Colonic mucosa (tissue), 4 donors: ENCODE measurements around the gene CDH12. TPM values are rescaled to one million over a fixed set of nuclear protein-coding genes. Genes with fewer than 3 reads are reported as not detected.

Experiments used
- DNase-seq: peaks from one replicate; pipeline ENCODE4 v3.0.0-alpha.2; 2020
- H3K27ac ChIP-seq: fragments of 200-600 bp; one replicate; pipeline ENCODE4 v1.8.0; 2021
- H3K27me3 ChIP-seq: fragments of 200-600 bp; one replicate; pipeline ENCODE4 v1.8.0; 2021
- H3K36me3 ChIP-seq: fragments of 200-600 bp; one replicate; pipeline ENCODE4 v1.8.0; 2021
- H3K4me1 ChIP-seq: fragments of 200-600 bp; one replicate; pipeline ENCODE4 v1.8.0; 2021; ENCODE audit warnings: mild to moderate bottlenecking
- H3K4me3 ChIP-seq: fragments of 200-600 bp; one replicate; pipeline ENCODE4 v1.8.0; 2021
- H3K9ac ChIP-seq, 2 donors: one replicate each; pipeline ENCODE4 v1.7.0; 2013; ENCODE audit warnings: control low read depth in 2 of 2, low read depth in 2 of 2, low read length in 2 of 2
- H3K9me3 ChIP-seq: fragments of 200-600 bp; one replicate; pipeline ENCODE4 v1.8.0; 2021
- intact Hi-C: fragments of 100-400 bp; cut with DNase I; formaldehyde crosslinking; loops from one replicate; pipeline ENCODE4 v1.14.1; 2022
- total RNA-seq, 2 donors: library from RNA; stranded (reverse); fragmentation: NEBNext Ultra II Directional in 1 of 2; extraction: Animal tissue kit (Norgen Biotek cat#: 25700) in 1 of 2; gene quantifications; one replicate each; pipeline ENCODE4 v1.2.1, GENCODE V29; 2021
- TF ChIP-seq, protein P1 (sequence below): fragments of 200-600 bp; IDR thresholded peaks from one replicate; pipeline ENCODE4 v1.8.0; 2022; ENCODE audit warnings: antibody characterized with exemption, mild to moderate bottlenecking
- donor health status: healthy.
- donor health status: DM: no; HTN: no; CAD: no.
- donor health status: DM: no; HTN: no; CAD: no.

CDH12 gene
- total RNA-seq, 2 donors from 2014 or later, result not detected

DNA sequence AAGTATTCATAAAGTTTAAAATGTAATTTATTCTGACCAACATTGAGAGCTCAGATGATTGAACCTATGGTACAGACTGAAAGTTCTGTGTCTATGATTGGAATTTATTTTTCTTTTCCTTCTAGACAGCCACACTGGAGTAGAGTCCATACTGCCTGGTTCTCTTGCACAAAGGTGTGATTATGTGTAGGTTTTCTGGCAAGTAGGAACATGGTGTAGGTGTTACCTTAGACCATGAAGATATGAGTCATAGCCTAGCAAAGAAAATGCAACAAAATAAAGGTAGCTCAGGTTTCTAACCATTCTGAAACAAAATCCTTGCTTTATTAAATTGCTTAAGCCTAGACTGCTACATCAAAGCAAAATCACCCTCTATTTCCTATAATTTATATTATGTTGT, 143.4 kb downstream of the CDH12 start:
- H3K4me1 ChIP-seq, result no peaks in the 10 kb centered on the region
- no peaks in the 10 kb centered on the region for H3K9me3 ChIP-seq
- intact Hi-C loops, result no loop called here
- no peak overlapping the region for H3K9ac ChIP-seq
- TF ChIP-seq, protein P1, sequence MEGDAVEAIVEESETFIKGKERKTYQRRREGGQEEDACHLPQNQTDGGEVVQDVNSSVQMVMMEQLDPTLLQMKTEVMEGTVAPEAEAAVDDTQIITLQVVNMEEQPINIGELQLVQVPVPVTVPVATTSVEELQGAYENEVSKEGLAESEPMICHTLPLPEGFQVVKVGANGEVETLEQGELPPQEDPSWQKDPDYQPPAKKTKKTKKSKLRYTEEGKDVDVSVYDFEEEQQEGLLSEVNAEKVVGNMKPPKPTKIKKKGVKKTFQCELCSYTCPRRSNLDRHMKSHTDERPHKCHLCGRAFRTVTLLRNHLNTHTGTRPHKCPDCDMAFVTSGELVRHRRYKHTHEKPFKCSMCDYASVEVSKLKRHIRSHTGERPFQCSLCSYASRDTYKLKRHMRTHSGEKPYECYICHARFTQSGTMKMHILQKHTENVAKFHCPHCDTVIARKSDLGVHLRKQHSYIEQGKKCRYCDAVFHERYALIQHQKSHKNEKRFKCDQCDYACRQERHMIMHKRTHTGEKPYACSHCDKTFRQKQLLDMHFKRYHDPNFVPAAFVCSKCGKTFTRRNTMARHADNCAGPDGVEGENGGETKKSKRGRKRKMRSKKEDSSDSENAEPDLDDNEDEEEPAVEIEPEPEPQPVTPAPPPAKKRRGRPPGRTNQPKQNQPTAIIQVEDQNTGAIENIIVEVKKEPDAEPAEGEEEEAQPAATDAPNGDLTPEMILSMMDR, result no peak
- H3K36me3 ChIP-seq, result no peaks in the 10 kb centered on the region
- H3K27ac ChIP-seq, result no peak overlapping the region
- no peaks in the 10 kb centered on the region for H3K27me3 ChIP-seq
- no peak for DNase-seq
- H3K4me3 ChIP-seq, result no peak overlapping the region

DNA sequence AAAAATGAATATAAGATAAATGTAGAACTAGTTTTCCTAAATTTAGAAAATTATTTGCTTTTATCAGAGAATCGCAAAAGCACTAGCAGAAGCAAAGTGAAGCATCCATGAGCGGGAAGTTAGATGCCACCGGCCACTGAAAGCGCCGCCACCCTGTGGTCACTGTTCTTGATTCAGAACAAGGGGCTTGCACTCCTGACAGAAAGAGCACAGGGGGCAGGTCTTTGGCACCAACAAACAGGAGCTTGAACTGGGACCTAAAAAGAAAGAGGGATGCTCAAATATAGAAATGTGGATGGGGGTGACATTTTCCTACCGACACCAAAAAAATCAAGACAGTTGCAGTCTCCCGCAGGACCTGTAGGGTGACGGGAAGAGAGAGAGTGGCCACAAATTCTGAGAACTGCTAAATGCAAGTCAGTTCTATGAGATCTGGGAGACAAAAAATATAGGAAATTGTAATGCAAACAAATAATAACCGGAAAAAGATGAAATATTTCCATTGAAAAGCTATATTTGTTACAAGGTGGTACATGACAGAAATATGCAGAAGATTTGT, 144.3 kb downstream of the CDH12 start:
- no peak for DNase-seq
- no peak overlapping the region for H3K9ac ChIP-seq
- intact Hi-C loops, result no loop called here

DNA sequence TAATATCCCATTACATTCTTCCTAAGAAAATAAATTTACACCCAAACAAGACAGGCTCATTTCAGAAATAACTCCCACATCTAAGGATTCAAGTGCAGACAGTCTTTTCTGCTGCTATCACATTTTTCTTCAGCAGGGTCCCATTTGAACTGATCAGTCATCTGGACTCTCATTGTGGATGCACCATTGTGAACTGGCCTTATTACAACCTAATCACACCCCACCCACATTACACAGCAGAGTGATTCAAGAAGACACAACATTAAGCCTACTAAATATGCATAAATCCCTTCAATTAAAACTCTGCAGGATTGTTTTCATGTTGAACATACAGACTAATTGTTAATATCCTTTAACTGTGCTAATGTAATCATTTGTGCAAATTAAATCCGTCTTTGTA, 146.2 kb downstream of the CDH12 start:
- intact Hi-C loops, result no loop called here
- Histone ChIP-seq H3K4me3 (no peak overlapping the region), H3K9me3 (no peaks in the 10 kb centered on the region), H3K27me3 (no peaks in the 10 kb centered on the region), H3K9ac (no peak overlapping the region), H3K27ac (no peak overlapping the region), H3K36me3 (no peaks in the 10 kb centered on the region), H3K4me1 (no peaks in the 10 kb centered on the region)
- DNase-seq, result no peak
- TF ChIP-seq, protein P1, result no peak

More for the DNA sequence above, 144.3 kb downstream of the CDH12 start:
- no peaks in the 10 kb centered on the region for H3K4me1 ChIP-seq
- no peaks in the 10 kb centered on the region for H3K27me3 ChIP-seq
- H3K4me3 ChIP-seq, result no peak overlapping the region
- H3K27ac ChIP-seq, result no peak overlapping the region
- TF ChIP-seq, protein P1, result no peak
- no peaks in the 10 kb centered on the region for H3K9me3 ChIP-seq
- H3K36me3 ChIP-seq, result no peaks in the 10 kb centered on the region

DNA sequence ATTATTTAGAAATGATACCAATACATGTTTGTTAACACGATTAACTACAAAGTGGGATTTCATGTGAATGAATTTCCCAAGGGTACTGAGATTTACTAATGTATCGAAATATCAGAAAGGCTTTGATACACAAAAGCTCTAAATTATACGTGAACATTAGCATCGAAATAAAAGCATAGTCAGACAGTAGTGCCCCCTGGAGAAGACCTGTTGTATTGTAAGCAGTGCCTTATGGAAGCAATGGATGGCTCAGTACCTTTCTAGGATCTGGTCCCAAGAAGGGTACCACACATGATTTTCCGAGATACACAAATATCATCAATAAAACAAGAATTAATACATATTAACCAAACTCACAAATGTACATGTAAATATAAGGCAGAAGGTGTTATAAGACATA, 153.8 kb downstream of the CDH12 start:
- H3K9me3 ChIP-seq, result no peaks in the 10 kb centered on the region
- TF ChIP-seq, protein P1, result no peak
- H3K9ac ChIP-seq, result no peak overlapping the region
- intact Hi-C loops, result no loop called here
- no peak overlapping the region for H3K27ac ChIP-seq
- DNase-seq, result no peak
- H3K27me3 ChIP-seq, result no peaks in the 10 kb centered on the region
- no peaks in the 10 kb centered on the region for H3K4me1 ChIP-seq
- no peaks in the 10 kb centered on the region for H3K36me3 ChIP-seq
- no peak overlapping the region for H3K4me3 ChIP-seq

DNA sequence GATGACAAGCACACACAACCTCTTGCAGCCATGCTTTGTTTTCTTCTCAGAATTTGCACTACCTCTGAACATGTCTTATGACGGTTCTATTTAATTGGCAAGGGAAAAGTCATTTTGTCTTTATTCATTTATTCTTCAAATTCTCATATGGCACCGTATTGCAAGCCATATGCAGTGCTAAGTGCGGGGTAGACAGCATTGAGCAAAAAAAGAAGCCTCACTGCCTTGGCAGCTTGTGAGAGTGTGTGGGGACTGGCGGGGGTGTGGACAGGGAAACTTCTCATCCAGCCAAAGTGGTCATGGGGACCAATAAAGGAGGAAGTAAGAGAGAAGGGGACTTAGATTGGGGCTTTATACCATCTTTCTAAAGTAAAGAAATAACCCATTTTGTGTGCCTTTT, 160.0 kb downstream of the CDH12 start:
- TF ChIP-seq, protein P1, result no peak
- no peaks in the 10 kb centered on the region for H3K9me3 ChIP-seq
- no peaks in the 10 kb centered on the region for H3K27me3 ChIP-seq
- intact Hi-C loops, result no loop called here
- no peak overlapping the region for H3K4me3 ChIP-seq
- DNase-seq, result no peak
- H3K36me3 ChIP-seq, result no peaks in the 10 kb centered on the region
- no peak overlapping the region for H3K27ac ChIP-seq
- no peak overlapping the region for H3K9ac ChIP-seq
- H3K4me1 ChIP-seq, result no peaks in the 10 kb centered on the region
